GM21576 (cell line): ENCODE data around the gene LIMS4.
A peak's percentile ranks its signal among the peaks of the same experiment; 100 is the strongest.
"Not testable (repeated sequence)": the region's sequence is repeated elsewhere in the genome, so short reads cannot be mapped to it uniquely, and the experiment has no call there.

Experiments
- ATAC-seq: cut with Tn5 transposase; IDR thresholded peaks from one replicate; pipeline ENCODE4 v1.9.1; 2021; ENCODE audit warnings: mild to moderate bottlenecking, moderate library complexity; ENCODE audit not compliant: unreplicated experiment

The LIMS4 gene

GRCh38 chr2:110472171-110473058, at the start of gene LIMS4:
LIMS4 (minus strand) TSS chr2:110472816; CDS start chr2:110472778, 38 bp downstream.
- ATAC-seq = not testable (repeated sequence)

GRCh38 chr2:110499755-110500377, 27.2 kb upstream of the LIMS4 start:
- ATAC-seq = peak; percentile 97

- not testable (repeated sequence) for ATAC-seq
Observed at GRCh38 chr2:110496027-110496426, 23.4 kb upstream of the LIMS4 start.

- ATAC-seq = not testable (repeated sequence)
Observed at GRCh38 chr2:110494488-110494887, 21.9 kb upstream of the LIMS4 start.

GRCh38 chr2:110488991-110489390, 16.4 kb upstream of the LIMS4 start:
- ATAC-seq = not testable (repeated sequence)

GRCh38 chr2:110482697-110483096, 10.1 kb upstream of the LIMS4 start:
- not testable (repeated sequence) for ATAC-seq

- ATAC-seq = not testable (repeated sequence)
Observed at GRCh38 chr2:110481200-110481599, 8.6 kb upstream of the LIMS4 start.

- ATAC-seq = not testable (repeated sequence)
Observed at GRCh38 chr2:110480084-110480483, 7.5 kb upstream of the LIMS4 start.

- not testable (repeated sequence) for ATAC-seq
Observed at GRCh38 chr2:110477370-110477769, 4.8 kb upstream of the LIMS4 start.

- not testable (repeated sequence) for ATAC-seq
Observed at GRCh38 chr2:110476952-110477351, 4.3 kb upstream of the LIMS4 start.

- not testable (repeated sequence) for ATAC-seq
Observed at GRCh38 chr2:110475627-110476359, 3.2 kb upstream of the LIMS4 start.

- peak; percentile 96 for ATAC-seq
Observed at GRCh38 chr2:110474898-110475297, 2.3 kb upstream of the LIMS4 start.

GRCh38 chr2:110473059-110473358, 393 bp upstream of the LIMS4 start:
- not testable (repeated sequence) for ATAC-seq

GRCh38 chr2:110468921-110469320, 3.7 kb downstream of the LIMS4 start:
- not testable (repeated sequence) for ATAC-seq

- peak; percentile 90 for ATAC-seq
Observed at GRCh38 chr2:110465312-110465711, 7.3 kb downstream of the LIMS4 start.

GRCh38 chr2:110462458-110462857, 10.2 kb downstream of the LIMS4 start:
- ATAC-seq = not testable (repeated sequence)

GRCh38 chr2:110460318-110460717, 12.3 kb downstream of the LIMS4 start:
- ATAC-seq = not testable (repeated sequence)

- ATAC-seq = not testable (repeated sequence)
Observed at GRCh38 chr2:110457214-110457590, 15.4 kb downstream of the LIMS4 start.

GRCh38 chr2:110456291-110457213, 16.1 kb downstream of the LIMS4 start:
- ATAC-seq = not testable (repeated sequence)

GRCh38 chr2:110455080-110455670, 17.4 kb downstream of the LIMS4 start:
- not testable (repeated sequence) for ATAC-seq
